GM19099 (cell line): ENCODE measurements around the gene ACP4.

ENCODE experiments used
- POLR2A ChIP-seq: IDR thresholded peaks from 3 replicates; pipeline ENCODE4 v1.6.1; 2011; ENCODE audit warnings: low read depth; ENCODE audit not compliant: insufficient read length; ENCODE audit errors: extremely low read depth

ACP4 gene

GRCh38 chr19:50817941-50818858 lies 28.0 kb downstream of the ACP4 start:
- TF ChIP-seq POLR2A, result peak; percentile 68

DNA sequence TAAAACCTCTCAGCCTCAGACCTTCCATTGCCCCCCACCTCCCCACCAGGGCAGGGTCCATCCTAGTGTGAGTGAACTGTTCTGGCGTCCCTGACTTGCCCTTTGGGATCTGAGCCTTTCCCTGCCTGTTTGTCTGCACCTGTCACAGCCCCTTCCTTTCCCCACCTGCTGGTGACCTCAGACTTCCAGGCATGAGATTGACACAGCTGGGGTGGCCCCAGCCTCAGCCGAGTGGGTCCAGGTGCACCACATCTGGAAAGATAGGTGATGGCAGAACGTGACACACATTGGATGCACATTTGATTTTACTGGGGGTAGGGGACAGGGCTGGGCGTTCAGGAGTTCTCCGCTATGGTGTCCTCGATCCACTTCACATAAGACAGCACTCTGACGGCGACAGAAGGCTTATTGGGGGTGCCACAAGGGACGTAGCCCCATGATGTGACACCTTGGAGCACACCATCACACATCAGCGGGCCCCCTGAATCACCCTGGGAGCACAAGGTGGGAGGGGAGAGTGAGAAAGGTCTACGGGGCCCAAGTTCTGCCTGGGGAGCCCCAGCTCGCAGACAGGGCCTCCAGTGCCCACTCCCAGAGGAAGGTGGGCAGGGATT lies 28.8 kb downstream of the ACP4 start:
- TF ChIP-seq POLR2A, result no peak

GRCh38 chr19:50819636-50820035 lies 29.4 kb downstream of the ACP4 start:
- no peak for TF ChIP-seq POLR2A

- no peak for TF ChIP-seq POLR2A
Observed at GRCh38 chr19:50820086-50820485, 29.9 kb downstream of the ACP4 start.

- peak; percentile 44 for TF ChIP-seq POLR2A
Observed at GRCh38 chr19:50820549-50821247, 30.5 kb downstream of the ACP4 start.

GRCh38 chr19:50821248-50821612 lies 31.0 kb downstream of the ACP4 start:
- TF ChIP-seq POLR2A, result no peak

- TF ChIP-seq POLR2A, result no peak
Observed at GRCh38 chr19:50821622-50822021, 31.4 kb downstream of the ACP4 start.

GRCh38 chr19:50822661-50823208 lies 32.5 kb downstream of the ACP4 start:
- no peak for TF ChIP-seq POLR2A

DNA sequence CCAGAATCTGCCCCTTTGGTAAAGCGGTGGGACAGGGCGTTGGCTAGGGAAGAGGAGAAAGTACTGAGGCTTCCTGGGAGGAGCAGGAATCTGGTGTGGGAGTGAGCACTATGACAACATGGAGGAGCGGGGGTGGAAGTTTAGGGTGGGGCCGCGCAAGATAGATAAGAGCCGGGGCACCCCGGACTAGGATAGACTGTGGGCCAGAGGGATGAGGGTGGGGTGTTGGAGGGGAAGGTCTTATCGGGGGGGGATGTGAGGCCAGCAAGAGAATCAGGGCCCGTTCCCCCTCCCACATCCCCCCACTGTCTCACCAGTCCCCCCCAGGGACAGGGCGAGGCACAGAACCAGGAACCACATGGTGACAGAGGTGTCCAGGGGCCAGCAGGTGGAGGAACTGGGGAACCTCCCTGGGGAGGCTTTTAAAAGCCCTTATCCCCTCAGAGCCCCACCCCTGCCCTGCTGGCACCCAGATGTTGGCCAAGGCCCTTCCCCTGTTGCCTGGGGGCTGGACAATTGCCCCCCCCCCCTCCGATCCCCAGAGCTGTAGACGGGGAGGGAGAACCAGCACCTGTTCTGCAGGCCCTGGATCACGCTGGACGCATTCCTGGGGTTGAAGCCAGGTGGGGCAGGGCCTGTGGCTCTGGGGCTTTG lies 33.3 kb downstream of the ACP4 start, which contains the start of gene KLK1:
Gene KLK1, minus strand, starts transcription at position 399 of the 654 bp plus-strand sequence. Its CDS starts 39 bp downstream, at position 360.
- no peak for TF ChIP-seq POLR2A

GRCh38 chr19:50826492-50827240 lies 36.5 kb downstream of the ACP4 start:
- no peak for TF ChIP-seq POLR2A

DNA sequence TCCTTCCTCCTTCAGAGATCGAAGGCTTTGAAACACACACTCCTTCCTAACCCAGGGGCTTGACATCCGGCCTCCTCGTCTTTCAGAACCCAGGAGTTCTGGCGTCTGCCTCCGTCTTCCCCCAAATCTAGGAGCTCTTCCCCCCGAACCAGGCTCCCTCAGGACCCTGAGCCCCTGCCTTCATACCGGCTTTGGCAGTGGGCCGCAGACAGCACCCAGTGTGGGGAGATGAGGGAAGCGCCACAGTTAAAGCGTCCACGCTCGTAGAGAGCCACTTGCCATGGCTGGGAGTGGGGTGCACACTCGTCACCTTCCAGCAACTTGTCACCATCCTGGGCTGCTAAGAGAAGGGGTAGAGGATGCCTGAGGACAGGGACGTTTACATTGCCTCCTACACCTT lies 37.3 kb downstream of the ACP4 start:
- TF ChIP-seq POLR2A, result no peak

DNA sequence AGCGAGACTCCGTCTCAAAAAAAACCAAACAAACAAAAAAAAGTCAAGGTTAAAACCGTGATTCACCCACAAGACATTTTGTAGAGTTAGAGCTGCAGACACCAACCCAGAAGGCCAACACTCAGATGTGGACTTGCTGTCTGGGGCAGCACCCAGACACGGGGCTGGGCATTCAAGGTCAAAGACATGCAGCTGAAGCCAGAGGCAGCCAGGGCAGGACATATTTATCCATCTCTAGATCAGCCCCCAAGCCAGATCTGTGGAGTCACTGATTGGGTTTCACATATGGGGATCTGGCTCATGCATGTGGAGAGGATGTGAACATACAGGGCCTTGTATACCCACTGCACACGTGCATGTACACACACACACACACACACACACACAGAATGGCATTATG lies 39.6 kb downstream of the ACP4 start:
- no peak for TF ChIP-seq POLR2A

DNA sequence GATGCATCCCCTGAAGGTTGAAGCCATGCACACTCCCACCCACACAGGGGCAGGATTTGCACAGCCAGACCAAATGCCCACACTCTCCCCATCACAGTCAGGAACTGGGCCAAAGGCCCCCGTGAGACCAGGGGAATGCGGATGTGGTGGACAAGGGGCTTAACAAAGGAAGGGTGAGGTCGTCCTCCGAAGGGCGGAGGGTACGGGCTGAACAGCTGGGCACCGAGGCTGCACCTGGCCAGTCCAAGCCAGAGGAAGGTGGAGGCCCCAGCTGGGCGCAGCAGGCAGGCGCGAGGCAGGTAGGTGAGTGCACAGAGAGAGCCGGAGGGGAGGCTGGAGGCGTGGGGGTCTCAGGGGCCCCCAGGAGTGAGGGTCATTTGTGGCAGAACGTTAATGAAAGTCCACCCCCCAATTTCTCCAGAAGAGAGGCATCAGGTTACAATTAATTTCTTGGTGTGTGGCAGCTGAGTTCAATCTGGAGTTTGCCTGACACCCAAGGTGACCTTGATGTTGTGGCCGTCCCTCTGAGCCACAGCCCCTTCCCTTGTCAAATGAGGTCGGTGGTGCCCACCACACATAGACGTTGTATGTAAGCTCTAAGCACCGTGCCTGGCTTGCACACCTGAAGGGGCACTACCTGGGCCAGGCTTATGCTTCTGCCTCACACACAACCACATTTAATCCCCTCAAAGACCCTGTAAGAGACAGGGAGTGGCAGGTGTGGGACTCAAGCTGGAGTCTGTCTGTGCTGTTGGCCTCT lies 40.2 kb downstream of the ACP4 start:
- no peak for TF ChIP-seq POLR2A
